HG03575 (cell line): ENCODE results near the gene ADAMTSL2.

ENCODE experiments used
- ATAC-seq: cut with Tn5 transposase; IDR thresholded peaks from one replicate; pipeline ENCODE4 v1.9.1; 2021; ENCODE audit not compliant: unreplicated experiment, insufficient number of reproducible peaks, low FRiP score; ENCODE audit errors: extremely low read depth

Gene ADAMTSL2

GRCh38 chr9:133566382-133566781, 31.9 kb downstream of the ADAMTSL2 start:
- ATAC-seq = no peak

DNA sequence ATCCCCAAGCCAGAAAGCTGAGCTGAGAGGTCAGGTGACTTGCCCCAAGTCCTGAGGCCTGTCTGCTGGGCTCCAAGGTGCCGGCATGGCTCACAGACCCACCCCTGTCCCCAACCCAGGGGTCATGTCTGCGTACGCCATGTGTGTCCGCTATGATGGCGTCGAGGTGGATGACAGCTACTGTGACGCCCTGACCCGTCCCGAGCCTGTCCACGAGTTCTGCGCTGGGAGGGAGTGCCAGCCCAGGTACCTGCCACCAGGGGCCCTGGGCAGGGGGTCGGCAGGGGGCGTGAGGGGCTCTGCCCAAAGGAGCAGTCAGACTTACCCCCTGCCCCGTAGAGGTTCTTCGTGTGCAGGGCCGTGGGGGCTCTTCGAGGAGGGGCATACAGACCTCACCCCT, 32.3 kb downstream of the ADAMTSL2 start:
- no peak for ATAC-seq

GRCh38 chr9:133568186-133568585, 33.7 kb downstream of the ADAMTSL2 start:
- no peak for ATAC-seq

GRCh38 chr9:133569121-133569785, 34.7 kb downstream of the ADAMTSL2 start:
- no peak for ATAC-seq

DNA sequence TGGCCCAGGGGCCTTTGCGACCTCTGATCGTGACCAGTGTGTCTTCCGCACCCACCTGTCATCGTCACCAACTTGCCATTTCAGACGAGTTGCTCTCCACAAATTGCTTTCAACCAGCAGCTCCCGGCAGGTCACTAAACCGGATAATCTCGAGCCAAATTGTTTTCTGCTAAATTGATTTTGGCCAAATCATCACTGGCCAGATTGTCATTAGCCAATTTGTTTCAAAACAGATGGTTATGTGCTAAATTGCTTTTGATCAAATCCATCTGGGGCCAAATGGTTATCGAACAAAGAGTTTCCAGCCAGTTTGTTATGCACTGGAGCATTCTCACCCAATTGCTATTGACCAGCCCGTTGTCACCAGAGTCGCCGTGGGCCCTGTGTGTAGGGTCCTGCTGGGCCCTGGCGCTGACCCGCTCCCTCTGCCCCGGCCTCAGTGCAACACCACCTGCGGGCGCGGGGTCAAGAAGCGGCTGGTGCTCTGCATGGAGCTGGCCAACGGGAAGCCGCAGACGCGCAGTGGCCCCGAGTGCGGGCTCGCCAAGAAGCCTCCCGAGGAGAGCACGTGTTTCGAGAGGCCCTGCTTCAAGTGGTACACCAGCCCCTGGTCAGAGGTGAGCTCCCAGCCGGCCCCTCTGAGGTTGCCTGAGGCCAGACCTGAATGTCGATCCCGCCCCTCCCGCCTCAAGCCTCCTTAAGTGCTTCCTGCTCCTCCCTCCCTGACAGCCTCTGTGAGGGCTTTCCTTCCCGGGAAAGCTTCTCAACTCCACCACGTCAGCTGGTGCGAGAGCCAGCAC, 35.6 kb downstream of the ADAMTSL2 start:
- no peak for ATAC-seq

DNA sequence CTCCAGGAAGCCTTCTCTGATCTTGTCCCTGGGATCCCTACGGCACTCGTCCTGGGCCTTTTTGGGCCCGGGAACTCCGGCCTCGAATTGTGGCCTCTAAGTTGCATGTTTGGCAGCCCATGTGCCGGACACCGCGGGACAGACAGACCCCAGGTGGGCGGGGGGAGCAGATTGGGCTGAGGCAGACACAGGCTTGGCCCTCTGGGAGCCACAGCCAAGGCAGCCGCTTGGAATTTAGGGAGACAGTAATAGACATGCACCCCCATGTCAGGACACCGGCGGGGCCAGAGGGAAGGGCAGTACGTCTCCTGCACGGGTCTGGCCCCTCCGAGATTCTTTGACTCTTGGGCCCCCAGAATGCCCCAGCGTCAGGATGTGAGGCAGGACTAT, 36.2 kb downstream of the ADAMTSL2 start:
- ATAC-seq = no peak

- ATAC-seq = no peak
Measured at GRCh38 chr9:133571391-133571890, 36.9 kb downstream of the ADAMTSL2 start.

DNA sequence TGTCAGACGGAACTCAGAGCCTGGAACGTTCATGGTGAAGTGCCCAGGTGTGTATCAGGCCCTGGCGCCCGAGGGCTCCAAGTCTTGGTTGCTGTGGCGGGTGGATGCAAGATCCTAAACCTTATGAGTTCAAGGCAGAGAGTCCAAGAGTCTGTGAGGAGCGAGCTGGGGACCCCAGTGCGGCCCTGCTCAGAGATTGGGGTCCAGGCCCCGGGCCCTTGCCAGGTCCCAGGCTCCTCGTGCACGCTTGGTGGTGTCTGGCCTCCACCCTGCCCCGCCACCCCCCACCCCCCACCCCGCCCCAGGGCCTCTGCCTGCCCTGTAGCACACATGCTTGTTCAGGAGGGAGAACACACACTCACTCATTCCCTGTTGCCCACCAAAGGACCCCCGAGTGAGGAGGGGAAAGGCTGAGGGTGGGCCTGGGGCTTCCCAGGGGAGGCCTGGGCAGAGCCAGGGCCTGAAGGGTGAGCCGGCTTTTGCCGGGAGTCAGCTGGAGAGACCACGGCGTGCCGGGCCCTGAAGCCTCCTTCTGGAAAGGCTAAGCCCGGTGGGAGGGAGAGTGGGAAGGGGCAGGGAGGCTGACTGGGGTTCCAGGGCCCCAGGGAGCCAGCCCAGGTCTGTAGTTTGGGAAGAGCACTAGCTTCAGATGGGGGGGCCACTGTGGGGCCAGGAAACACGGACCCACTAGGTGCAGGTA, 37.5 kb downstream of the ADAMTSL2 start:
- no peak for ATAC-seq

DNA sequence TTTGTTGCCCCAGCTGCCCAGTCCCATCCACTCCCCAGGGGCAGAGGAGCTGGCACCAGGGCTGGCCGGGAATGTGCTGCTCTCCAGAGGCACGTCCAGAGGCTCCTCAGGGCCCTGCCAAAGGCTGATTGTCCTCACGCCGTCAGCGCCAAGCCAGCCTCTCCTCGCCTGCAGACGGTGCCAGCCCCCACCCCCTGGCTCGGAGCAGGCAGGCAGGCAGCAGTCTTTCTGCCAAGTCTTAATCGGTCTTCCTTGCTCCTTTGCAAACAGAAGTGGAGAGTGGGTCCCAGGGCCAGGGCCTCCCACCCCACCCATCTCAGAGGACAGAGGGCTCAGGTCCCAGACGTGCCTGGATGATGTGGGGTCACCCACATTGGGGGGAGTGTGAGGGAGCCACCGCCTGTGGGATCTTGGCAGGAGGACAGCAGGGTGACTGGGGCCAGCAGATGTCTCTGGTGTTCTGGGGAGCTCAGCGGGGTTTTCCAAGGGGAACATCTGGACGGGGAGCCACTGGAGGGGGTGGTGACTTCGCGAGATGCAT, 38.4 kb downstream of the ADAMTSL2 start:
- ATAC-seq = no peak

- ATAC-seq = no peak
Measured at GRCh38 chr9:133573791-133574515, 39.4 kb downstream of the ADAMTSL2 start.

DNA sequence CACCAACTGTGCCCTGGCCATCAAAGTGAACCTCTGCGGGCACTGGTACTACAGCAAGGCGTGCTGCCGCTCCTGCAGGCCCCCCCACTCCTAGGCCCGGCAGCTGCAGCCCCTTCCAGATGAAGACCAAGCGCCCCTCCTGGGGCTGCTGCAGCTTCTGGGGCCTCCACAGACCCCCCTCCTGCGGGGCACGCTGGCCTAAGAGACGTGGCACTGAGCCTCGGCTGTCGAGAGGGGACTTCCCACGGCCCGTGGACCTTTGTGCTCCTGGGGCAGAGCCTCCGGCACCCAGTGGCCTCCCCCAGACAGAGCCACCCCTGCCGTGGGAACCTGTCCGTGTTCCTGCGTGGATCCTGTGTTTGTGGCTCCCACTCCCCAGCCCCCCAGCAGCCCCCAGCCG, 40.3 kb downstream of the ADAMTSL2 start:
- ATAC-seq = no peak

GRCh38 chr9:133575186-133576030, 40.9 kb downstream of the ADAMTSL2 start:
- ATAC-seq = no peak

DNA sequence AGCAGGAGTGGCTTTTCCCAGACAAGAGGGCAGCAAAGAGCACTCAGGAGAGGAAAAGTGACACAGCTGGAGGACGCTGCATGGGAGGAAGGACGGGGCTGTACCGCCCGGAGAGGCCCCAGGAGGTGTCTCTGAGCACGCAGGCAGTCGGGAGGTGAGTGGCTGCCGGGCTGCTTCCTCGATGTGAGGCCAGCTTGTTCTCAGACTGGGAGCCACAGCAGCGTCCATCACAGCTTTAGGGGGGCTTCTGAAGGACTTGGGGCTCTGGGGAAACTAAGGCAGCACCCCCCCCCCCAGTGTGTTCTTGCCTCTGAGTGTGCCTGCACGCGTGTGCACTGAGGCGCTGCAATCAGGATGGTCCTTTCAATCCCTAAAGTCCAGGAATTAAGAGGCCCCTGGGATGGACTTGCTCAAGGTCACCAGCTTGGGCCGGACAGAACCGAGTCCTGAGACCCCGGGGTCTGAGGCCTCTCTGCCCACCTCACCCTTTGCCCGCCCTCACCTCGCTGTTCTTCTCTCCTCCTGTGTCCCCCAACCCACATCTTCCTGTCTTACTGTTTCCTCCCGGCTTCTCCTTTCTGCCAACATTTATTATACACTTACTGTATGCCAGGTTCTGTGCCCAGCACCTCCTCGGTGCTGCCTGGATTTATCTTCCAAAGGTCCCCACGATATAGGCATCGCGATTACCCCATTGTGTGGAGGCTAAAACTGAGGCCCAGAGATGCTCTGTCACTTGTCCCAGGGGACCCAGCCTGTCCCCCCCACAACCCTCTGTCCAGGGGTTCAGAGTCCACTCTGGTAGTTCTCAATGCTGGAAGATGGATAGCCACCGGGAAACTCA, 41.7 kb downstream of the ADAMTSL2 start:
- no peak for ATAC-seq

DNA sequence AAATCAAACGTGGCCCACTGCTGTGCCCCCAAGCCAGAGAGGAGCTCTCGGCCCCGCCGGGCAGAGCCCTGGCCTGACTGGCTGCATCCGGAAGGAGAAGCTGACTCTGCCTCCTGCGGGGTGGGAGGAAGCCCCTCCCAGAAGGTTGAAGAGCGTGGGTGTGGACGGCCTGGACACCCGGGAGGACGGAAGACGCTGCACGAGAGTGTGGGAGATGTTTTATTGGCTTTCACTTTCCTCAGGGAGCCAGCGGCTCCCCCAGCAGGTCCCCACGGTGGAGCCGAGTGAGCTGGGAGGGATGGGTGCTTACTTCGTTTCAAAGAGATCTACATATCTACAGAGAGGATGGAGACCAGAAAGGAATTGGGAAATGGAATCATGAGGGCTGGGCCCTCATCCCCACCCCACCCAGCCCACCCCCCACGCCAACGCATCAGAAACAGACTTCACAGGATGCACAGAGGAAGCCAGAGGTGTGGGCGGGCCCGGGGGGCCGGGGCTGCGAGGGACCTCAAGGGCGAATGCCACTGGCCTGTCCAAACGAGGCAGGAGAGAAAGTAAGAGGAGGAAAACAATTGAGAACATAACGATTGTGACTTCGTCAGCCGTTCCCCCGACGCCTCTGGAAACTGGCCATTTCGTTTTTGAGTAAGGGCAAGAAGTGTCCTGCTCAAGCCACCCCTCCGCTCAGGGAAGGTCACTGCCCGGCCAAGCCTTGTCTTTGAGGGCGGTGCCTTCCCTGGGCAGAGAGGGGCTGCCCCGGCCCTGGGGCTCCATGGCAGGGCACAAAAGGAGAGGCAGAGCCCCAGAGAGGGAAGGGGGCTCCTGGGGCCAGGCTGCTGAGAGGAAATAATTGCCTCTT, 42.6 kb downstream of the ADAMTSL2 start:
- ATAC-seq = no peak

DNA sequence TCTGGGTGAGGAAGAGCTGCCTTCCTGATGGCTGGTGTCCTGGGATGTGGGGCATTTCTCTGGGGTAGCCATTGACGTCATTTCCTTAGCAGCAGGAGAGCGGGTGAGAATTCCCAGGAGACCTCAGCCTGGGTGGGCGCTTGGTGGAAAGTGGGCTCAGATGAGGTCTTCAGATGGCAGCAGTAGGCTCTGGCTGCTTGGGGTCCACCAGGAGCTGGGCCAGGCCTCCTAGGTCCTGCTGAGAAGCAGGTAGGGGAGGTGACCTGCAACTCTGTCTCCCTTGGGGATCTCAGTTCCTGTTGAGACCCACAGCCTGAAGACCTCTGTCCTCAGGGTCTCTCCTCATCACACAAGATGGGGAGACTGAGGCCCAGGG, 43.2 kb downstream of the ADAMTSL2 start:
- no peak for ATAC-seq
